MCF 10A (cell line): ENCODE results near the gene TNFRSF6B. TPM values are rescaled to one million over a fixed set of nuclear protein-coding genes. Genes with fewer than 3 reads are reported as not detected.

ENCODE experiments used
- BruUV-seq: library from RNA; stranded (reverse); fragments of 400-500 nt; replicated peaks from 2 replicates; lab custom pipeline; 2021; lab: Mats Ljungman, UMichigan
- CTCF ChIA-PET: fragments of 300-600 bp; sonication (Branson Sonifier 250); formaldehyde crosslinking; extraction: SDS; loops from one replicate; lab custom pipeline; 2021; ENCODE audit warnings: antibody characterized with exemption, inconsistent platforms; lab: Yijun Ruan, JAX
- POLR2A ChIA-PET: fragments of 300-600, 350-650 bp; sonication (Branson Sonifier 250); formaldehyde crosslinking; extraction: SDS; loops from one replicate; lab custom pipeline; 2020; ENCODE audit warnings: antibody characterized with exemption, inconsistent platforms; lab: Yijun Ruan, JAX
- DNase-seq: peaks from one replicate; pipeline ENCODE4 v3.0.0-alpha.2; 2018; ENCODE audit not compliant: unreplicated experiment
- H3K27ac Mint-ChIP-seq: one replicate; pipeline ENCODE4 v1.8.0; 2022; ENCODE audit warnings: mild to moderate bottlenecking, low read depth, mixed read lengths; ENCODE audit not compliant: unreplicated experiment
- H3K27me3 Mint-ChIP-seq: one replicate; pipeline ENCODE4 v1.8.0; 2022; ENCODE audit warnings: mixed read lengths; ENCODE audit not compliant: insufficient read depth, unreplicated experiment
- H3K36me3 Mint-ChIP-seq: one replicate; pipeline ENCODE4 v1.8.0; 2022; ENCODE audit warnings: mild to moderate bottlenecking, moderate library complexity, mixed read lengths; ENCODE audit not compliant: insufficient read depth, unreplicated experiment
- H3K4me1 Mint-ChIP-seq: one replicate; pipeline ENCODE4 v1.8.0; 2022; ENCODE audit warnings: mixed read lengths; ENCODE audit not compliant: insufficient read depth, unreplicated experiment
- H3K4me3 Mint-ChIP-seq: one replicate; pipeline ENCODE4 v1.8.0; 2022; ENCODE audit warnings: mild to moderate bottlenecking, moderate library complexity, mixed read lengths; ENCODE audit not compliant: unreplicated experiment
- H3K9me3 Mint-ChIP-seq: one replicate; pipeline ENCODE4 v1.8.0; 2022; ENCODE audit warnings: mixed read lengths; ENCODE audit not compliant: unreplicated experiment
- intact Hi-C: fragments of 100-400 bp; cut with micrococcal nuclease; formaldehyde crosslinking; loops from 2 replicates; pipeline ENCODE4 v1.14.1; 2022
- total RNA-seq: library from RNA; stranded (reverse); gene quantifications from 2 replicates; pipeline ENCODE4 v1.2.3, GENCODE V29; 2022
- TF ChIP-seq, protein P1 (sequence below): fragments of 200-600 bp; IDR thresholded peaks from one replicate; pipeline ENCODE4 v1.8.0; 2022; ENCODE audit warnings: antibody characterized with exemption, mild to moderate bottlenecking; ENCODE audit not compliant: unreplicated experiment

Gene TNFRSF6B
- total RNA-seq, 1 experiment from 2014 or later: 24.4 TPM

DNA sequence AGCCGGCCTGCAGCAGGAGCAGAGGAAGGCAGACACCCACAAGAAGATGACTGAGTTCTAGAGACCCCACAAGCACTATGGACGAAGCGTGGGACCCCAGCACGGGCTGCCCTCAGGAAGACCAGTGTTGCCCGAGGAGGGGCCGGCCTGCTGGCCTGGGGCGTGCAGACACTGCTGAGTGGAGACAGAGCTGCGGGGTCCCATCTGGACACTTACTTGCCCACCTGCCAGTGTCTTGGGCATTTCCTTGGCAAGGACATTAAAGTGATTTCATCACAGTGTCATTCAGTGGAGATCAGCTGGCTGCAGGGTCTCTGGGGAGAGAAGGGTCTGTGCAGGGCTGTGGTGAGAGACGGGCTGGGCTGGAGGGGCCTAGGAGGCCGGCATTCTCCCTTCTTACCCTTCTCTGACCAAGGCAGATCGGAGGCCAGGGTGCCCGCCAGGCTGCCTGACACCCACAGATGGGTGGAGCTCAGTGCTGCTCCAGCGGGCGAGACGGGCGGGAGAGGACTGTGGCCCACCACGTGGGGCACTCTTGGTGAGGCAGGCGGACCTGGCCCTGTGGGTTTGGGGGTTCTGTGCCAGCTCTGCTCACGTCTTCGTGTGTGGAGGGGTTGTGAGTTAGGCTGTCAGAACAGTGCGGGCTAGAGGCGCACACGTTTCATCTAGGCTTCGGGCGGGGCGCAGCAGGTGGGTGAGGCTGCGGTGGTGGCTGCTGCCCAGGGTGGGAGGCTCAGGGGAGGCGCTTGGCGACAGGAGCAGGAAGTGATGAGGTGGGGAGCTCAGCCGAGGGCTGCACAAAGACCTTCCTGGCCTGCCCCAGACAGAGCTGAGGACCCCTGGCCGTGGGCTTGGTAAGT is 39.6 kb downstream of the TNFRSF6B start, which contains the start of gene LIME1:
Gene LIME1, plus strand, starts transcription at position 806 of the 860 bp plus-strand sequence. CDS start 886 bp downstream, outside the sequence.
- no peak for DNase-seq
- no peaks in the 10 kb centered on the region for H3K4me1 Mint-ChIP-seq
- H3K9me3 Mint-ChIP-seq: no peaks in the 10 kb centered on the region
- no peak within 1 kb of the TSS for H3K27ac Mint-ChIP-seq
- peaks cover 25% of the 10 kb centered on the region for H3K36me3 Mint-ChIP-seq
- ChIA-PET POLR2A (interaction anchor here (0.7 to 1.0 kb wide), 2 partner anchors 28 to 49 kb away, joined by 4 to 11 read pairs; partner anchors contain the start of genes ARFRP1 and ZGPAT), CTCF (interaction anchor here (0.6 to 1.1 kb wide), 2 partner anchors 29 to 47 kb away, joined by 3 to 4 read pairs; no protein-coding TSS in a partner anchor)
- H3K27me3 Mint-ChIP-seq: no peaks in the 10 kb centered on the region
- intact Hi-C loops: no loop called here
- H3K4me3 Mint-ChIP-seq: no peak within 1 kb of the TSS
- TF ChIP-seq, protein P1, sequence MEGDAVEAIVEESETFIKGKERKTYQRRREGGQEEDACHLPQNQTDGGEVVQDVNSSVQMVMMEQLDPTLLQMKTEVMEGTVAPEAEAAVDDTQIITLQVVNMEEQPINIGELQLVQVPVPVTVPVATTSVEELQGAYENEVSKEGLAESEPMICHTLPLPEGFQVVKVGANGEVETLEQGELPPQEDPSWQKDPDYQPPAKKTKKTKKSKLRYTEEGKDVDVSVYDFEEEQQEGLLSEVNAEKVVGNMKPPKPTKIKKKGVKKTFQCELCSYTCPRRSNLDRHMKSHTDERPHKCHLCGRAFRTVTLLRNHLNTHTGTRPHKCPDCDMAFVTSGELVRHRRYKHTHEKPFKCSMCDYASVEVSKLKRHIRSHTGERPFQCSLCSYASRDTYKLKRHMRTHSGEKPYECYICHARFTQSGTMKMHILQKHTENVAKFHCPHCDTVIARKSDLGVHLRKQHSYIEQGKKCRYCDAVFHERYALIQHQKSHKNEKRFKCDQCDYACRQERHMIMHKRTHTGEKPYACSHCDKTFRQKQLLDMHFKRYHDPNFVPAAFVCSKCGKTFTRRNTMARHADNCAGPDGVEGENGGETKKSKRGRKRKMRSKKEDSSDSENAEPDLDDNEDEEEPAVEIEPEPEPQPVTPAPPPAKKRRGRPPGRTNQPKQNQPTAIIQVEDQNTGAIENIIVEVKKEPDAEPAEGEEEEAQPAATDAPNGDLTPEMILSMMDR: no peak
- BruUV-seq: no TSS peak

DNA sequence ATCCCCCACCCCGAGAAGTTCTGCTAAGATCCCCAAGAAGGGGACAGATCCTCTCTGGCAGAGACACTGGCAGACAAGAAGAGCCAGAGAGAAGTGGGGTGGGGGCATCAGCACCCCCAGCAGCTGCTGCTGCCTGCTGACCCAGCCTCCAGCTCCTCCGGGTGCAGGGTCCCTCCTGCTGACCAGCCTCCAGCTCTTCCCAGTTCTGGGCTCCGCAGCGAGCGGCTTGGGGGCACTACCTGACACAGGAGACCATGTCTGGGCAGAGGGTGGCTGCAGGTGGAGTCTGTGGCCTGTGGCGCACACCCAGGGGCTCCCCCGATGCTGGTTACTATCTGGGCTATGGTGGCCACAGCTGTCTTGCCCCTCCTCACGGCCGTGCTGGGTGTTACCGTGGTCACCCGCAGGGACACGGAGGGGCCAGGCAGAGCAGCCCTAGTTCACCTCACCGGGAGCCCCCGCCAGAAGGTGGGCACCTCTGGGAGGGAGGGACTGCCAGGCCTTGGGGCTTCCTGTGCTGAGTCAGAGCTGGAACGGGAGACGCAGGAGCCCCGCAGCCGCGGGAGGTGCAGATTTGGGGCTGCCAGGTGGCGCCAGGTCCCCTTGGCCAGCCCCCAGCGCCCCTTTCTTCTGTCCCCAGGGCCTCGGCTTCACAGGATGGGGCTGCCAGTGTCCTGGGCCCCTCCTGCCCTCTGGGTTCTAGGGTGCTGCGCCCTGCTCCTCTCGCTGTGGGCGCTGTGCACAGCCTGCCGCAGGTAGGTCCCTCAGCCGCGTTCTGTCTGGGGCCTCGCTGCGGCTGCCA is 40.6 kb downstream of the TNFRSF6B start:
- intact Hi-C loops: no loop called here

GRCh38 chr20:63737695-63737944 is 41.2 kb downstream of the TNFRSF6B start:
- TF ChIP-seq, protein P1: no peak

More for the DNA sequence above, 40.6 kb downstream of the TNFRSF6B start:
- Mint-ChIP-seq H3K36me3 (peaks cover 25% of the 10 kb centered on the region), H3K9me3 (no peaks in the 10 kb centered on the region), H3K27me3 (no peaks in the 10 kb centered on the region), H3K4me3 (no peak overlapping the region), H3K4me1 (no peaks in the 10 kb centered on the region), H3K27ac (no peak overlapping the region)
- POLR2A ChIA-PET: interaction anchor here (0.6 to 1.0 kb wide), 3 partner anchors 8 to 50 kb away, joined by 3 to 11 read pairs (median 4); partner anchors contain the start of genes ARFRP1 and ZGPAT
- BruUV-seq: no TSS peak
- CTCF ChIA-PET: interaction anchor here (0.6 to 1.1 kb wide), 2 partner anchors 30 to 46 kb away, joined by 3 to 4 read pairs; no protein-coding TSS in a partner anchor
- TF ChIP-seq, protein P1: no peak
- no peak for DNase-seq

More at GRCh38 chr20:63737695-63737944, 41.2 kb downstream of the TNFRSF6B start:
- Mint-ChIP-seq H3K9me3 (no peaks in the 10 kb centered on the region), H3K4me1 (no peaks in the 10 kb centered on the region), H3K27me3 (no peaks in the 10 kb centered on the region), H3K27ac (no peak overlapping the region), H3K4me3 (no peak overlapping the region), H3K36me3 (peaks cover 25% of the 10 kb centered on the region)
- CTCF ChIA-PET: no interaction called here
- no TSS peak for BruUV-seq
- POLR2A ChIA-PET: interaction anchor here (0.6 kb wide), 1 partner anchor 8 kb away, joined by 3 read pairs; no protein-coding TSS in a partner anchor
- intact Hi-C loops: no loop called here
- no peak for DNase-seq
